IMR-90 (cell line): ENCODE data around the gene HMX2.

Experiments used
- BHLHE40 ChIP-seq: fragments of 150-350 bp; IDR thresholded peaks from 2 replicates; pipeline ENCODE4 v1.6.1; 2016; ENCODE audit warnings: mild to moderate bottlenecking, low read depth, low read length
- CEBPB ChIP-seq: IDR thresholded peaks from 2 replicates; pipeline ENCODE4 v1.6.1; 2012; ENCODE audit warnings: low read depth, low read length, improper control_type of control experiment
- CHD1 ChIP-seq: IDR thresholded peaks from 2 replicates; pipeline ENCODE4 v1.6.1; 2012; ENCODE audit warnings: low read depth, low read length, improper control_type of control experiment
- CTCF ChIP-seq: conservative IDR thresholded peaks from 2 replicates; pipeline ENCODE4 v1.5.1; 2012; ENCODE audit warnings: mild to moderate bottlenecking, low read depth, low read length, improper control_type of control experiment
- ELK1 ChIP-seq: fragments of 150-350 bp; IDR thresholded peaks from 2 replicates; pipeline ENCODE4 v1.6.1; 2016; ENCODE audit warnings: low read depth, mild to moderate bottlenecking, low read length, moderate library complexity, borderline replicate concordance
- MAFK ChIP-seq: IDR thresholded peaks from 2 replicates; pipeline ENCODE4 v1.6.1; 2012; ENCODE audit warnings: low read depth, low read length, improper control_type of control experiment
- MAZ ChIP-seq: IDR thresholded peaks from 2 replicates; pipeline ENCODE4 v1.6.1; 2012; ENCODE audit warnings: low read depth, mild to moderate bottlenecking, low read length, improper control_type of control experiment, moderate library complexity, borderline replicate concordance
- MXI1 ChIP-seq: IDR thresholded peaks from 2 replicates; pipeline ENCODE4 v1.6.1; 2012; ENCODE audit warnings: low read depth, mild to moderate bottlenecking, low read length, moderate library complexity, borderline replicate concordance
- POLR2A ChIP-seq: IDR thresholded peaks from 2 replicates; pipeline ENCODE4 v1.6.1; 2012; ENCODE audit warnings: mild to moderate bottlenecking, low read depth, low read length
- RAD21 ChIP-seq: IDR thresholded peaks from 2 replicates; pipeline ENCODE4 v1.6.1; 2012; ENCODE audit warnings: low read length, improper control_type of control experiment
- RCOR1 ChIP-seq: IDR thresholded peaks from 2 replicates; pipeline ENCODE4 v1.6.1; 2012; ENCODE audit warnings: mild to moderate bottlenecking, low read length, improper control_type of control experiment; ENCODE audit not compliant: insufficient replicate concordance
- RFX5 ChIP-seq: IDR thresholded peaks from 2 replicates; pipeline ENCODE4 v1.8.0; 2012; ENCODE audit warnings: low read depth, mild to moderate bottlenecking, low read length, moderate library complexity
- SMC3 ChIP-seq: fragments of 150-350 bp; IDR thresholded peaks from 2 replicates; pipeline ENCODE4 v1.6.1; 2016; ENCODE audit warnings: low read depth, mild to moderate bottlenecking, antibody characterized with exemption, low read length, moderate library complexity
- USF2 ChIP-seq: fragments of 150-350 bp; IDR thresholded peaks from 2 replicates; pipeline ENCODE4 v1.6.1; 2017; ENCODE audit warnings: mild to moderate bottlenecking, antibody characterized with exemption, low read length, low read depth

GRCh38 chr10:123140983-123141390 lies 6.9 kb upstream of the HMX2 start:
- TF ChIP-seq CHD1 (no peak), CTCF (no peak), RAD21 (no peak), POLR2A (no peak), USF2 (no peak), CEBPB (no peak), MAFK (no peak), SMC3 (no peak), BHLHE40 (no peak), RFX5 (no peak), MXI1 (no peak), ELK1 (no peak), MAZ (no peak), RCOR1 (no peak)
